Dedifferentiated amniotic fluid mesenchymal stem cell (primary cell): Measurements from ENCODE around the gene ACSS1.

Source experiments
- DNase-seq: peaks from one replicate; pipeline ENCODE4 v3.0.0-alpha.2; 2016; ENCODE audit errors: extremely low spot score

The ACSS1 gene

GRCh38 chr20:25046181-25046641 is 11.7 kb downstream of the ACSS1 start:
- DNase-seq: no peak

- DNase-seq: no peak
Measured at GRCh38 chr20:25045343-25045712, 12.6 kb downstream of the ACSS1 start.

DNA sequence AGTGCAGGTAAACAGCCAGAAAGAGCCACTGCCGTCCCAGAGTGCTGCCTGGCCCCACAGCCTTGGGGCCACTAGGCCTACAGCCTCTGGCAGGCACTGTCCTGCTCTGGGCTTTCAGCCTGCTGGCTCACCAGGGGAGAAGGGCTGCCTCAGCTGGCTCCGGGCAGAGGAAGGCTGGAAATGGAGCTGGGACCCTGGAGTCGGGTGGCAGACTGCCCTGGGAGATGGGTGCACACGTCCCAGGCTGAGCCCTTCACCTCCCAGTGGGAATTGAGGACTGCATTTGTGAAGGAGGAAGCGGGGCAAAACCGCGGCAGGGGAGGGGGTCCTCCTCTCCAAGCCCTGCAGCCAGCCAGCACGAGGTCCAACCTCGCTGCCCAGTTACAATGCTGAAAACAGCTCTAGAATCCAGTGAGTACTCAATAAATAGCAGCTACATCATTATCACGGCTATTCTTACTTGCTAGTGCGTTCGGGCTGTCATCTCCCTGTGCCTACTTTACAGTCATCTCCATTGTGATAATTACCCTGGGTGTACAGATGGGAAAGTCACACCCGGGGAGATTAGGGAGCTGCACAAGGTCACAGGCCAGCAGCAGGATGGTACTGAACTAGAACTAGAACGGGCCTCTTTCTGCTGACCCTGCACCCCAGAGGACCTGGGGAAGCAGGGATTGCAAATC is 13.1 kb downstream of the ACSS1 start:
- DNase-seq: no peak

DNA sequence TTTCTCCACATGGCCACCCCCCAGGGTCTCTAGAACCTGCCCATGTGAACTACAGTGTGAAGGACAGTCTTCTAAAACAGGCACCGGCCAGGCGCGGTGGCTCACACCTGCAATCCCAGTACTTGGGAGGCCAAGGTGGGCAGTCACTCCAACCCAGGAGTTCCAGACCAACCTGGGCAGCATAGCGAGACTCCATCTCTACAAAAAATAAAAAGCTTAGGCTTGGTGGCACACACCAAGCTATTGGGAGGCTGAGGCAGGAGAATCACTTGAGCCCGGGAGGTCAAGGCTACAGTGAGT is 13.7 kb downstream of the ACSS1 start:
- no peak for DNase-seq

DNA sequence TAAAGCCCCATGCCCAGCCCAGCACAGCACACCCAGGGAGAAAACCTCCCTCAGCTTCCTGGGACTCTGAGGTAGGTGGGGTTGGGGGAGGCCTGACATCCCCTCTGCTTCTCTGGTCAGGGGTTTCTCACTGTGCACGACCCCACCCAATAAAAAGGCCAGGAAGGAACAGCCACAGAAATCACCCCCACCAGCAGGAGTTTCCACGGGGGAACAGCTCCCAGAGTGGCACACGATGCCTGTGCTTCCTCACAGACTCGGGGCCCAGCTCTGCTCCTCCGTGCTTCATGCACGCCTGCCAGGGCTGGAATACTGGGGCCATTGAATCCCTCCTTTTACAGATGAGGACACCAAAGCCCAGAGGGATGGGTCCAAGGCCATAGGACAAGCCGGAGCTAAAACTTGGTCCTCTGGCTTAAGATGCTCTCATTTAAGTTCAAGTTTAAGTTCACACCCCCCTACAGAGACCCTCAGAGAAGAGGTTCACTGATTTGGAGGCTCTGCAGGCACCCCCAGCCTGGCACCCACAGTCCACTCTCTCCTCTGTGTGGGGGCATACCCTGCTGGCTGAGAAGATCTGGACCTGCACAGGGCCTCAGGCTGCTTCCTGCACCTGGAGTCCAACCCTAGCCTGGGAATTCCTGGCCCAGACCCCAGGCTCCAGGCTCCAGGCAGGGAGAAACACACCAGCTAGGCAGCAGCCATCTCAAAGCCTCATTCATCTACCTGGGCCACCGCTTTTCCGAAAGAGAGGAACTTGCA is 14.3 kb downstream of the ACSS1 start:
- DNase-seq: no peak

DNA sequence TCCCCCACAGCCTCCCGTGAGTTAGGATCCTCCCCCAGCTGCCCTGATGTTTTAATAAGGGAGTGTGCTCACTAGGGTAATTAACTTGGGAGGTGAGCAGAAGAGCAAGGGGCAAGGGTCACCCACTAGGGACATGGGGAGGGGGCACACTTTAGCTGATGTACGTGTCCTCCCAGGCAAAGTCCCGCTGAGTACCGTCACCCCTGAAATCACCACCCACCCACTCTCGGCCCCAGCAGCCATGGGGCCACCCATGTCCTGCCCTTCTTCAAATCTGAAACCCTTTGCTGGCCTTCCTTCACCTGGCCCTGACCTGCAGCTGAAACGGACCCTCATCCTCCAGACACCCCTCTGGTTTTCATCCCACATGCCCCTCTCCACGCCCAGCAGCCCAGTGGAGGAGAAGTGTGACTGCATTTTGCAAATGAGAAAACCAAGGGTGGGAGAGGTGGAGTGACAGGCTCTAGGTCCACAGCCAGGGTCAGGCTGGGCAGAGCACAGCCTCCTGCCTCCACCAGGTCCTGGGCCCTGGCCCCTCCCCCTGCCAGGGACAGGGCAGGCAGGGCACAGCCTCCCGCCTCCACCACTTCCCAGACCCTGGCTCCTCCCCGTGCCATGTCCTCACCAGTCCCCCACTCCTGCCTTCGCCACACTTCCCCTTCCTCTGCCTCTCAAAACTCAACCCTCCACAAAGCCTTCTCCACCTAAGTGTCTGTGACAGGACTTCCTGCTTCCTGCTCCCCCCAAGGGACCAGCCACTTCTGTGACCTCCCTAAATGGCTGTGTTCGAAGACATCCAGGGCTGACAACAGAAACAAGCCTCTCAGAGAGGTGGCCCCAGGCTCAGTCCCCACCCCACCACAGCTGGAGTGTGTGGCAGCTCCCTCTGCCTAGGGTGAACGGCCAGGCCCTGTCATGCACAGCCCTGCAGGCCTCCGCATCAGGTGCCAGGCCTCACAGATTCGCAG is 15.1 kb downstream of the ACSS1 start:
- DNase-seq: no peak

- no peak for DNase-seq
Measured at GRCh38 chr20:25041813-25042530, 16.0 kb downstream of the ACSS1 start.

DNA sequence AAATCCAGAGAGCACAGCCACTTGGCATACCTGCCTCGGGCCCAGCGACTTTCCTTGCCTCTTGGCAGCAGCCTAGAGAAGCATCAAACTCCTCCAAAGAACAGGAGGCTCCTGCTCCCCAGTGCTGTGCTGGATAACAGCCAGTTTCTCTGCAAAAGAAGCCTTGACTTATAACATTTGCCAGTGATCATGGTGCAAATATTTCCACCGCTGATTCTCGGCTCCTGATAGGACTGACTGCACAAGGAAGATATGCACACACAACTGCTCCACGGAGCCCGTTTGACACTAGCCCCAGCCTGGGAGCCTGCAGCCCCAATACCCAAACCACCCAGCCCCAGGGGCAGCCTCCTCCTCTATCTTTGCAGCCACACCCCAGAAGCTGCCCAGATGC is 17.5 kb downstream of the ACSS1 start:
- no peak for DNase-seq

DNA sequence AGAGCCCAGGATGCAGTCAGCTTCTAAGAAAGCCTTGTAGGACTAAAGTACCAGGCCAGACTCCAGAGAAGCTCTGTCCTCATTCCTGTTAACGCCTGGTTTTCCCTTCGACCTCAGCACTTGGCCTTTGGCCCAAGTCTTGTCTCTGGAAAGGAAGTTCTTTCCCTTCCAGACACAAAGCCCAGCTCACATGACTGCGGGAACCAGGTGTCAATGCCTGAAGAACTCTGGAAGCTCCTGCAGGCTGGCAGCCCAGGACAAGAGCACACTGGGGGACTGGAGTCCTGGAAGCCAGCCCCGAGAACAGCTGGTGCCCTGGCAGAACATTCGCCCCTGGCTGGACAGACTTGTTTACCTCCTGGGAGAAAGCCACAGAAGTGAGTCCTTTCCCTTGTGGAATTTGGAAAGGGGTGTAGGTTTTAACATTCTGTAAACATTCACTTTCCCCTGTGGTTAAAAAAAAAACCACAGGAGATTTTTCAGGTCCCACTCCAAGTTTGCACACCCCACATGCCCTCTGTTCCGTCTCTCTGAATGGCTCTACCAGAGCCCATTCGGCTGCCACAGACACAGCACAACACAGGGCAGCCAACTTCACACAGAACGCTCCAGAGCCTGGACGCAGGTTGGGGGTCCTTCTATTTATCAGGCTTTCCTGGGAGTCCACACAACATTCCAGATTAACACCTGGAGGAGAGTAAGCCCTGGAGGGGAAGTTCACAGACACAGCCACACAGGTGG is 18.1 kb downstream of the ACSS1 start:
- DNase-seq: no peak

DNA sequence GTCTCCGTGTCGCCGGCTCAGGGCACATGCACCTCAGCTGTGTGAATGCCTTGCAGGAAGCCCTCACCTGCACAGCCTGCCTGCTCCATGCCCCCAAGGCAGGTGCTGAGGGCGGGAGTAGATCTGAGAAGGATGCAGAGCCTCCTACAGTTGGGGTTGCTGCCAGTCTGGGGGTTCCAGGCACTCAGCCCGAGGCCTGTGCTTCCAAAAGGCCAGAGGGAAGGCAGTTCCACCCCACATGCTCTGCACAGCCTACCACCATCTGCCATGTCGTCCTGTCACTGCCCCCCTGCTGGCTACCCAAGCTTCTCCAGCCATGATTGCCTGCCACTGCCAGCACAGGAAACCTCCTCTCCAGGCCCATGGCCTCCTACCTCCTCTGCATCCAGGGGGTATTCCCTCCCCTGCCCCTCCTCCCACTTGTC is 19.3 kb downstream of the ACSS1 start:
- DNase-seq: no peak

GRCh38 chr20:25038103-25038410 is 19.9 kb downstream of the ACSS1 start:
- DNase-seq: no peak

DNA sequence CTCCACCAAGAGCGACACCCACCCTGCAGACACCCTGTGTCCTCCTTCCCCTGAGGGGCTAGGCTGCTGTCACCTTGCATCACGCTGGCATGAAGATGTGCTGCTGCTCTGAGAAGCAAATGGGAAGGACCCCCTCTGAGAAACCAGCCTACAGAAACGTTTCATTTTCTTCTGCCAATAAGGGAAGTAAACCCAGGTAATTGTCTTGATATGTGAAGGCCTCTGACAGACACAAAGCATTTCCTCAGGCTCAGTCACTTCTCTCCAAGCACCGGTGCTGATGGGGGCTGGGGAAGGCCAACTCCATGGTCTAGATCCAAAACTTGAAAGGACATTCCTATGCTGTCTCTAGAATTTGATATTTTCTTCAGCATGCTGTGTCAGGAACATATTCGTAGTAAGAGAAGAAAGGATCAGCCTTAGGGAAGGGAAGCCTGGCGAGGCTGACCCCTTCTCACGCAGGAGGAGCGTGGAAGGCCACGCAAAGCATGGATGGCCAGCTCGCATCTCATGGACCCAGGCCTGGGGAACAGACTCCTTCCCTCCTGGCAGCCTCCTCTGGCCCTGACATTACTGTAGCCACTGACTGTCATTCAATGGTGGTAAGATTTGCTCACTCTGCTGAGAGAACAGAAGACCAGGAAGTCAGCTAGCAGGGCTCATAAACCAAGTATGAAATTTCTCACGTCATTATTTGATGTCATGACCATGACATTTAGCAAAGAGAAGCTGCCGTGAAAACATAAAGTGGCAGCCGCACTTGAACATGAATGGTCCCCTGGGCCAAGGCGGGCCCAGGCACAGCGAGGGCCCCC is 20.4 kb downstream of the ACSS1 start:
- DNase-seq: no peak

DNA sequence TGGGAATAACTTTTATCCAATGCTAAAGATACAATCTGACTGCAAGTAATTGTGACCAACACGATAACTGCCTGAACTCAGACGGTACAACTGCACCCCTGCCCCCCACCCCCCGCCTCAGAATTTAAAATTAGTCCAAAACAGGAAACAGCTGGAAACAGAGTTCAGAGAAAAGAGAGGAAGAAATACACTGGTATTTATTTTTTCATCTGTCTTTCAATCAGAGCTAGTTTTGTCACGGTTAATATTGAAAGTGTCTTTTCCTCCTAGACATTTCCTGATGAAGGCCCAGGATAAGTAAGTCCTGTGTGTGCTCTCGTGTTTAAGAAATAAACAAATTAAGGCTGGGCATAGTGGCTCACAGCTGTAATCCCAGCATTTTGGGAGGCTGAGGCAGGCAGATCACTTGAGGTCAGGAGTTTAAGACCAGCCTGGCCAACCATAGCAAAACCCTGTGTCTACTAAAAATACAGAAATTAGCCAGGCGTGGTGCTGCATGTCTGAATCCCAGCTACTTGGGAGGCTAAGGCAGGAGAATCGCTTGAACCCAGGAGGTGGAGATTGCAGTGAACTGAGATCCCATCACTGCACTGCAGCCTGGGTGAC is 21.5 kb downstream of the ACSS1 start:
- no peak for DNase-seq

DNA sequence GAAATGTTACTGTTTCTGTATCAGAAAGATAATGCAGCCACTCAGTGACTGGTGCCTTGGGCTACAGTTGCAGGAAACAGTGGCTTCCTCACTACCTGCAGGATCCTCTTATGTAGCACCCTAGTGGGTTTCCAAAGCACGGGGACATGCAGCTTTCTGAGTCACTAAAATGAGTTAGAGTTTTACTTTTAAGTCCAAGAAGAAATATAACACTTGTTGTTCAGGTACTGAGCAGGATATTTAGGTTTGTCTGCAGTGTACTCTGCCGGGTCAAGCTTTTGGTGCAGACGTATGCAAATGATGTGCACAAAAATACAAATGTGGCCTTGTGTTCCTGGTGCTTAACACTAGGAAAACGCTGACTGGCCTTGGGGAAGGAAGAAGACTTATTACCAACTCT is 22.0 kb downstream of the ACSS1 start:
- no peak for DNase-seq

GRCh38 chr20:25033924-25034300 is 24.0 kb downstream of the ACSS1 start:
- DNase-seq: no peak

- no peak for DNase-seq
Measured at GRCh38 chr20:25033265-25033923, 24.5 kb downstream of the ACSS1 start.

DNA sequence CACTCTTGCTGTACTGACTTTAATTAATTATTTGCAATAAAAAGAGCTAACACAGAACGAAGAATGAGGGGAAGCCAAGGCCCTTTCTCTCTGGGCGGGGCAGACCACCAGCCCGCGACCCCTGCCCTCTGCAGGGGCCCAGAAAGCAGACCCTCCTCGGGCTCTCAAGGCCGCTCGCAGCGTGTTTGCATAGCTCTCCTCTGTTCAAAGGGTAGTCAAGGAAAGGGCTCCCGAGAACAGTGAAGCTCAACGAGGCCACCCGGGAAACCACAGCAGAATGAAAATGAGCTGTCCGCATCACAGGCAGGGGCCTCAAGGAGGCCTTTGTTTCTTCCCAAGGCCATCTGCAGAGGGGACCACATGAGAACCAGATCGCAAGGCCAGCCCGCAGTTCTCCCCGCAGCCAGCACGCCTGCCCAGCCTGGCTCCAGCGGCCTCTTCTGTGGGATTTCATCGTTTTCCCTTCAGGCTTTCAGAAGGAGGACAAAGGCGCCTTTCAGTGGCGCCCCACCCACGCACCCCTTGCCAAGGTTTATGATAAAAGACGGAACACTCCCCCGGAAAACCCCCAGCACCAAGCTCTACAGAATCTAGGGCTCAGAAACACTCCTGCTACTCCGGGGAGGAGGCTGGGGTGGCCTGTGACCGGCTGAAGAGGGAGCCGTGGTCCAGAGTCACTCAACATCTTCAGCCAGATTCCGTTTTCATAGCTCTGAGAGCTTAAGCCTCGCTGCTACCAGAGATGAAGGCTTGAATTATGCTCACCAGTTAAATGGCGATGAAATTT is 25.3 kb downstream of the ACSS1 start:
- DNase-seq: no peak

GRCh38 chr20:25032065-25032477 is 25.9 kb downstream of the ACSS1 start:
- no peak for DNase-seq

- DNase-seq: no peak
Measured at GRCh38 chr20:25031241-25031640, 26.7 kb downstream of the ACSS1 start.
